Breast epithelium (tissue), 3 donors: ENCODE data around the gene GSTM1.

Experiments used
- CTCF ChIP-seq, 3 donors: fragments of 450-650 bp; IDR thresholded peaks; one replicate each; pipeline ENCODE4 v1.5.1; 2016 to 2017; ENCODE audit warnings: antibody characterized with exemption in 3 of 3, mild to moderate bottlenecking in 3 of 3, moderate library complexity in 3 of 3
- POLR2A ChIP-seq: fragments of 450-650 bp; IDR thresholded peaks from one replicate; pipeline ENCODE4 v1.6.1; 2016; ENCODE audit warnings: antibody characterized with exemption, mild to moderate bottlenecking, moderate library complexity
- POLR2AphosphoS5 ChIP-seq, 3 donors: sonication (generic); formaldehyde crosslinking; IDR thresholded peaks; one replicate each; pipeline ENCODE4 v1.6.1; 2017; ENCODE audit warnings: antibody characterized with exemption in 3 of 3

- no peak for TF ChIP-seq CTCF (IDR thresholded peaks at IDR 0.05)
- TF ChIP-seq POLR2A, result no peak
- no peak for TF ChIP-seq POLR2AphosphoS5 (IDR thresholded peaks at IDR 0.05)
Measured at GRCh38 chr1:109697066-109697465, 9.4 kb downstream of the GSTM1 start.
